Astrocyte of the spinal cord (primary cell): ENCODE data around the gene CCDC88B.

ENCODE experiments used
- DNase-seq: peaks from one replicate; pipeline ENCODE4 v3.0.0; 2011; ENCODE audit warnings: low read depth, low spot score
- H3K4me3 ChIP-seq: 2 replicates; pipeline ENCODE4 v1.5.1; 2011; ENCODE audit warnings: low read depth, mild to moderate bottlenecking, low read length, moderate library complexity
- in situ Hi-C: cut with HindIII; loops from 2 replicates; pipeline ENCODE4 v1.10.0; 2017; ENCODE audit warnings: low sequenced_read_pairs
- TF ChIP-seq, protein P1 (sequence below): IDR thresholded peaks from 2 replicates; pipeline ENCODE4 v1.5.1; 2012; ENCODE audit warnings: low read depth, mild to moderate bottlenecking, low read length, inconsistent platforms

The CCDC88B gene

GRCh38 chr11:64391839-64392238, 51.8 kb downstream of the CCDC88B start:
- no peak overlapping the region for H3K4me3 ChIP-seq
- in situ Hi-C loops = no loop called here
- TF ChIP-seq, protein P1, sequence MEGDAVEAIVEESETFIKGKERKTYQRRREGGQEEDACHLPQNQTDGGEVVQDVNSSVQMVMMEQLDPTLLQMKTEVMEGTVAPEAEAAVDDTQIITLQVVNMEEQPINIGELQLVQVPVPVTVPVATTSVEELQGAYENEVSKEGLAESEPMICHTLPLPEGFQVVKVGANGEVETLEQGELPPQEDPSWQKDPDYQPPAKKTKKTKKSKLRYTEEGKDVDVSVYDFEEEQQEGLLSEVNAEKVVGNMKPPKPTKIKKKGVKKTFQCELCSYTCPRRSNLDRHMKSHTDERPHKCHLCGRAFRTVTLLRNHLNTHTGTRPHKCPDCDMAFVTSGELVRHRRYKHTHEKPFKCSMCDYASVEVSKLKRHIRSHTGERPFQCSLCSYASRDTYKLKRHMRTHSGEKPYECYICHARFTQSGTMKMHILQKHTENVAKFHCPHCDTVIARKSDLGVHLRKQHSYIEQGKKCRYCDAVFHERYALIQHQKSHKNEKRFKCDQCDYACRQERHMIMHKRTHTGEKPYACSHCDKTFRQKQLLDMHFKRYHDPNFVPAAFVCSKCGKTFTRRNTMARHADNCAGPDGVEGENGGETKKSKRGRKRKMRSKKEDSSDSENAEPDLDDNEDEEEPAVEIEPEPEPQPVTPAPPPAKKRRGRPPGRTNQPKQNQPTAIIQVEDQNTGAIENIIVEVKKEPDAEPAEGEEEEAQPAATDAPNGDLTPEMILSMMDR = no peak
- no peak for DNase-seq

DNA sequence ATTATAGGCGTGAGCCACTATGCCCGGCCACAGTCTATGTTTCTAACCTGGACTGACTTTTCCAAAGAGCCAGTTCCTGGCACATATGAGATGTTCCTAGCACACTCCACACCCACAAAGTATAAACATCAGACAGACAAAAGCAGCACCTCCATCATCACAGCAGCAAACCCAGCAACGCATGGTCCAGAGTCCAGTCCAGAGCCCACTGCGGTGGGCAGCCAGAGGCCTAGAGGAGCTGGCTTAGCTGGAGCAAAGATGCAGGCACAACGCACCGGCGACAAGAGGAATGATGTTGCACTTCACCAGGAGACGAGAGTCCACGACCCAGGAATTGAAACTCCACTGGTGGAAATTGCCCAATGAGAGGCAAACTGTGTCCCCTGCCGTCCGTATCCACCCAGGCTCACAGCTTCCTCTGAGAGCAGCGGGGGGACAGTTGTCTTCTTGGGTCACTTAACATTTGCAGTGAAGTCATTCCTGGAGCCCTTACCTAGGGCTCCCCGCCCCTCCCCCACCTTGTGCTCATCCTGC, 55.6 kb downstream of the CCDC88B start:
- H3K4me3 ChIP-seq = no peak overlapping the region
- TF ChIP-seq, protein P1 = no peak
- DNase-seq = no peak
- in situ Hi-C loops = no loop called here

DNA sequence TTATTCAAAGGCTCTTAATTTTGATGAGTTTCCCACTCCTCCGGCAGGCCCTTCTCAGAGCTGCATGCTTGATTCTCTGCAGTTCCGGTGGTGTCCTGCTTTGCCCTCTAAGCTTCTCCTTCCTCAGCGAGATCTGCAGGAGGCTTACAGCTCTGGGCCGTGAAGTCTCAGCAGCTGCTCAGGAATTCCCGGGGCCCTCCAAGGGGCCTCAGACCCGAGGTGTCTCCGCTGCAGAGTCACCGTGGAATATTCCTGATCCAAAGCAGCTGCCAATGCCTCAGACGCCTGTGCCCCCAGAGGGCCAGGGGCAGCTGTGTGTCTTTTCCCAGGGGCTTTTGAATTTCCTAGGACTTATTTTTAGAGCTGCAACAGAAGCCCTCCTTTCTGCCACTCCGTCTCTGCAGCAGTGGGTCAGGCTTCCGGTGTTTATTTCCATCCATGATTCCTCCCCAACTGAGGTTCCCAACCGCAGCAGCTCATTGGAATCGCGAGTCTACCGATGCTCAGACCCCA, 56.1 kb downstream of the CCDC88B start:
- in situ Hi-C loops = no loop called here
- no peak for DNase-seq
- no peak overlapping the region for H3K4me3 ChIP-seq
- TF ChIP-seq, protein P1 = no peak

GRCh38 chr11:64400102-64400501, 60.1 kb downstream of the CCDC88B start:
- no peak for DNase-seq
- H3K4me3 ChIP-seq = no peak overlapping the region
- TF ChIP-seq, protein P1 = no peak
- in situ Hi-C loops = no loop called here

- no peak for DNase-seq
- in situ Hi-C loops = no loop called here
- H3K4me3 ChIP-seq = no peak overlapping the region
- TF ChIP-seq, protein P1 = no peak
Measured at GRCh38 chr11:64400667-64401066, 60.7 kb downstream of the CCDC88B start.

GRCh38 chr11:64401775-64402174, 61.8 kb downstream of the CCDC88B start:
- no peak overlapping the region for H3K4me3 ChIP-seq
- TF ChIP-seq, protein P1 = no peak
- in situ Hi-C loops = no loop called here
- no peak for DNase-seq
